Endothelial cell (in vitro differentiated cells): ENCODE data around the gene USP37. TPM values are rescaled to one million over a fixed set of nuclear protein-coding genes. Genes with fewer than 3 reads are reported as not detected.

ENCODE experiments used
- DNase-seq: peaks from one replicate; pipeline ENCODE4 v3.0.0; 2021; ENCODE audit warnings: low spot score
- H3K27ac Mint-ChIP-seq: one replicate; pipeline ENCODE4 v1.8.0; 2021; ENCODE audit warnings: mixed read lengths, inconsistent platforms; ENCODE audit not compliant: unreplicated experiment
- H3K27me3 Mint-ChIP-seq: one replicate; pipeline ENCODE4 v1.8.0; 2021; ENCODE audit warnings: mild to moderate bottlenecking, moderate library complexity, mixed read lengths, inconsistent platforms; ENCODE audit not compliant: unreplicated experiment
- H3K36me3 Mint-ChIP-seq: one replicate; pipeline ENCODE4 v1.8.0; 2021; ENCODE audit warnings: mild to moderate bottlenecking, low read depth, mixed read lengths, inconsistent platforms; ENCODE audit not compliant: unreplicated experiment
- H3K4me1 Mint-ChIP-seq: one replicate; pipeline ENCODE4 v1.8.0; 2021; ENCODE audit warnings: mild to moderate bottlenecking, mixed read lengths, inconsistent platforms; ENCODE audit not compliant: unreplicated experiment
- H3K4me3 Mint-ChIP-seq: one replicate; pipeline ENCODE4 v1.8.0; 2021; ENCODE audit warnings: mild to moderate bottlenecking, mixed read lengths, inconsistent platforms; ENCODE audit not compliant: unreplicated experiment
- H3K9me3 Mint-ChIP-seq: one replicate; pipeline ENCODE4 v1.8.0; 2021; ENCODE audit warnings: mixed read lengths, inconsistent platforms; ENCODE audit not compliant: unreplicated experiment
- total RNA-seq: library from RNA; stranded (reverse); fragmentation: NEBNext Ultra II Directional; extraction: Animal tissue kit (Norgen Biotek cat#: 25700); gene quantifications from one replicate; pipeline ENCODE4 v1.2.1, GENCODE V29; 2021; ENCODE audit not compliant: unreplicated experiment
- TF ChIP-seq, protein P1 (sequence below): fragments of 200-600 bp; sonication (generic); IDR thresholded peaks from one replicate; pipeline ENCODE4 v1.5.0; 2021; ENCODE audit warnings: antibody characterized with exemption; ENCODE audit not compliant: unreplicated experiment

USP37 gene
- total RNA-seq, 1 donor from 2014 or later, result 16.1 TPM

DNA sequence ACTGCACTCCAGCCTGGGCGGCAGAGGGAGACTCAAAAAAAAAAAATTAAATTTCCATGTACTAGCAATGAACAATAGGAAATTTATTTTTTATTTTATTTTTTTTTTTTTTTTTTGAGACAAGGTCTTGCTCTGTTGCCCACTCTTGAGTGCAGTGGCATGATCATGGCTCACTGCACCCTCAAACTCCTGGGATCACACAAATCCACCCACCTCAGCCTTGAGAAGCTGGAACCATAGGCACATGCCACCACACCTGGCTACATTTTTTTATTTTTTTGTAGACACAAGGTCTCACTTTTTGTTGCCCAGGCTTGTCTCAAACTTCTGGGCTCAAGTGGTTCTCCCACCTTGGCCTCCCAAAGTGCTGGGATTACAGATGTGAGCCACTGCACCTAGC lies 17.4 kb upstream of the USP37 start:
- no peak for DNase-seq
- no peaks in the 10 kb centered on the region for H3K9me3 Mint-ChIP-seq
- peaks cover 21% of the 10 kb centered on the region for H3K36me3 Mint-ChIP-seq
- H3K27me3 Mint-ChIP-seq, result peaks cover 1% of the 10 kb centered on the region
- H3K27ac Mint-ChIP-seq, result no peak overlapping the region
- H3K4me1 Mint-ChIP-seq, result no peaks in the 10 kb centered on the region
- TF ChIP-seq, protein P1, sequence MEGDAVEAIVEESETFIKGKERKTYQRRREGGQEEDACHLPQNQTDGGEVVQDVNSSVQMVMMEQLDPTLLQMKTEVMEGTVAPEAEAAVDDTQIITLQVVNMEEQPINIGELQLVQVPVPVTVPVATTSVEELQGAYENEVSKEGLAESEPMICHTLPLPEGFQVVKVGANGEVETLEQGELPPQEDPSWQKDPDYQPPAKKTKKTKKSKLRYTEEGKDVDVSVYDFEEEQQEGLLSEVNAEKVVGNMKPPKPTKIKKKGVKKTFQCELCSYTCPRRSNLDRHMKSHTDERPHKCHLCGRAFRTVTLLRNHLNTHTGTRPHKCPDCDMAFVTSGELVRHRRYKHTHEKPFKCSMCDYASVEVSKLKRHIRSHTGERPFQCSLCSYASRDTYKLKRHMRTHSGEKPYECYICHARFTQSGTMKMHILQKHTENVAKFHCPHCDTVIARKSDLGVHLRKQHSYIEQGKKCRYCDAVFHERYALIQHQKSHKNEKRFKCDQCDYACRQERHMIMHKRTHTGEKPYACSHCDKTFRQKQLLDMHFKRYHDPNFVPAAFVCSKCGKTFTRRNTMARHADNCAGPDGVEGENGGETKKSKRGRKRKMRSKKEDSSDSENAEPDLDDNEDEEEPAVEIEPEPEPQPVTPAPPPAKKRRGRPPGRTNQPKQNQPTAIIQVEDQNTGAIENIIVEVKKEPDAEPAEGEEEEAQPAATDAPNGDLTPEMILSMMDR, result no peak
- no peak overlapping the region for H3K4me3 Mint-ChIP-seq

DNA sequence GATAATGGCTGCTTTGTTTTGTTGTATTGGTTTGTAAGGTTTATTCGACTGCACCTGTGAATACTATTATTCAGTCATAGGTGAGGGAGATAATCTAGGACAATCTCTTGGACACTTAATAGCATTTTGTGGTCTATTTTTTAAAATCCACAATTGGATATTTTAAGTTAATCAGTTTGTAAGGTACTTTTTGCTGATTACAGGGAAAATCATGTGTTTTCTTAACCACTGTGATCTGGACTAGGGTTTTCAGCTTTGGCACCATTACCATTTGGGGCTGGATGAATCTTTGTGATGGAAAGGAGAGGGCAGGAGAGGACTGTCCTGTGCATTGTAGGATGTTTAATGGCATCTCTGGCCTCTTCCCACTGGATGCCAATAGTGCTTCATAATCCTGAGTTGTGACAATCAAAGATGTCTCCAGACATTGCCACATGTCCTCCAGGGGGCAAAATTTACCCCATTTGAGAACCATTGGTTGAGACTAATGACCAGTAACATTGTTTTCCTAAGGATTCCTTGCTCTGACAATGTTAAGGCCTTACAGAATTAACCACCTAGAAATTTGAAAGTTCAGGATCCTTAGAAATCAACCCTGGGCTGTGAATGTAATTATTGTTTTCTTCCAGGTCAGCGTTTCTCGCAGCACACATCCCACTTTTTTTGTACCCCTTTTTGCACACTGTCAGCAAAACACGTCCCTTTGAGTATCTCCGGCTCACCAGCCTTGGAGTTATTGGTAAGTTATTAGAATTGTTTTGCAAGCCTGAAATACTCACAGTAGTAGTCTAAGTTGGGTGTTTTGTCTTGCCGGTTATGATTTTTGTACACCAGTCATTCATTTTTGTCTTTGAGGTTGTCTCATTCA lies 16.1 kb upstream of the USP37 start:
- DNase-seq, result peak; percentile 18
- no peaks in the 10 kb centered on the region for H3K4me1 Mint-ChIP-seq
- H3K9me3 Mint-ChIP-seq, result no peaks in the 10 kb centered on the region

DNA sequence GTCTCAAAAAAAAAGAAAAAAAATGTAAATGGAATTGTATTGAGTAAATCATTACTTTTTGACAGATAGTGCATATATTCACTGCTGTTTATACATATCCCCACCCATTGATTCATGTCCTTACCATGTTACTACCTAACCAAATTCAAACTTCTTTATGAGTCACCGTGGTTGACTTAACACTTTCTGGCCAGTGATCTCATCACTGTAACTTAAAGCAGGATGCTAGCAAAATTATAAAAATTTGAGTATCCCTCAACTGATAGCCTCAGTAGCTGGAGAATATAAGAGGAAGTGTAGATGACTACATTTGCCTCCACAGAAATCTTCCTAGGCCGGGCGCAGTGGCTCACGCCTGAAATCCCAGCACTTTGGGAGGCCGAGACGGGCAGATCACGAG lies 13.9 kb upstream of the USP37 start:
- H3K4me1 Mint-ChIP-seq, result no peaks in the 10 kb centered on the region
- peaks cover 26% of the 10 kb centered on the region for H3K36me3 Mint-ChIP-seq
- DNase-seq, result no peak
- TF ChIP-seq, protein P1, result no peak
- no peak overlapping the region for H3K4me3 Mint-ChIP-seq
- peaks cover 1% of the 10 kb centered on the region for H3K27me3 Mint-ChIP-seq
- no peaks in the 10 kb centered on the region for H3K9me3 Mint-ChIP-seq
- no peak overlapping the region for H3K27ac Mint-ChIP-seq

More for the DNA sequence above, 16.1 kb upstream of the USP37 start:
- H3K27me3 Mint-ChIP-seq, result peaks cover 1% of the 10 kb centered on the region
- no peak overlapping the region for H3K4me3 Mint-ChIP-seq
- H3K36me3 Mint-ChIP-seq, result peaks cover 21% of the 10 kb centered on the region
- TF ChIP-seq, protein P1, result no peak
- H3K27ac Mint-ChIP-seq, result no peak overlapping the region

DNA sequence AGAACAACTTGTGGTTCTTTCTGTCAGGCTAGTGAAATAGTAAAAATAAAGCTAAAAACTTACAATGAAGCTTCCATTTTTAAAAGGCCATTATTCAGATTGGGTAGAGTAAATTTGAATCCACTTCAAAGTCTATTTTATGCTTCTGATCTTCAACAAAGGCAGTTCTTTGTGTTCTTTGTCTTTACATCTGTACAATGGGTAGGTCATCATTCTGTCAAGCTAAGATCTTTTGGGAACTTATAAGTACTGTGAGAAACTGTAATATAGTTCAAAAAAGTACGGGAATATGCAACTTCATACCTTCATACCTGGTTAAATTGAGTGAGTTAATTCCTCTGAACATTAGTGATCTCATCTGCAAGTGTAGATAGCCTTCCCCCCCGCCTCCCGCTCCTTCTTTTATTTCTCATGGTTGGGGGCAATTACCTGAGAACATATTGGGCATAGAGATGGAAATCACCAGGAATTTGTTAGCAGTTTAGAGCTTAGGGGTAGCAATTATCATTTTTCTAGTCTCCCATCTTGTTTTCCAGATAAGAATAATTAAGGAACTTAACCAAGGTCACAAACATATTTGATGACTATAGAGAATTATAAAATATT lies 10.2 kb upstream of the USP37 start:
- H3K4me3 Mint-ChIP-seq, result no peak overlapping the region
- H3K9me3 Mint-ChIP-seq, result no peaks in the 10 kb centered on the region
- peaks cover 11% of the 10 kb centered on the region for H3K36me3 Mint-ChIP-seq
- TF ChIP-seq, protein P1, result no peak
- H3K27ac Mint-ChIP-seq, result no peak overlapping the region
- H3K4me1 Mint-ChIP-seq, result no peaks in the 10 kb centered on the region
- H3K27me3 Mint-ChIP-seq, result no peaks in the 10 kb centered on the region
- no peak for DNase-seq
